ENCODE data around the gene ELMOD1. TPM values are rescaled to one million over a fixed set of nuclear protein-coding genes. Genes with fewer than 3 reads are reported as not detected.

ELMOD1 gene
- polyA plus RNA-seq, 3 donors, result 0.12 to 0.21 (median 0.21) TPM

GRCh38 chr11:107581147-107581546, 9.8 kb upstream of the ELMOD1 start:
- no peak for DNase-seq (ENCODE audit: low read depth in 3 of 3, low spot score in 2 of 3)

- DNase-seq (ENCODE audit: low read depth in 3 of 3, low spot score in 2 of 3), result no peak
Measured at GRCh38 chr11:107583629-107584195, 7.2 kb upstream of the ELMOD1 start.

GRCh38 chr11:107587306-107587979, 3.5 kb upstream of the ELMOD1 start:
- no peak for DNase-seq (ENCODE audit: low read depth in 3 of 3, low spot score in 2 of 3)

- no peak for DNase-seq (ENCODE audit: low read depth in 3 of 3, low spot score in 2 of 3)
Measured at GRCh38 chr11:107591378-107592230, 657 bp downstream of the ELMOD1 start.

- DNase-seq (ENCODE audit: low read depth in 3 of 3, low spot score in 2 of 3), result no peak
Measured at GRCh38 chr11:107592231-107592590, 1.3 kb downstream of the ELMOD1 start.

- no peak for DNase-seq (ENCODE audit: low read depth in 3 of 3, low spot score in 2 of 3)
Measured at GRCh38 chr11:107592813-107593212, 1.9 kb downstream of the ELMOD1 start.

- DNase-seq (ENCODE audit: low read depth in 3 of 3, low spot score in 2 of 3), result no peak
Measured at GRCh38 chr11:107593951-107594350, 3.0 kb downstream of the ELMOD1 start.

GRCh38 chr11:107594736-107595135, 3.8 kb downstream of the ELMOD1 start:
- no peak for DNase-seq (ENCODE audit: low read depth in 3 of 3, low spot score in 2 of 3)

- no peak for DNase-seq (ENCODE audit: low read depth in 3 of 3, low spot score in 2 of 3)
Measured at GRCh38 chr11:107598225-107599139, 7.5 kb downstream of the ELMOD1 start.

GRCh38 chr11:107605061-107606006, 14.4 kb downstream of the ELMOD1 start:
- no peak for DNase-seq (ENCODE audit: low read depth in 3 of 3, low spot score in 2 of 3)

GRCh38 chr11:107606141-107606540, 15.2 kb downstream of the ELMOD1 start:
- no peak for DNase-seq (ENCODE audit: low read depth in 3 of 3, low spot score in 2 of 3)

- no peak for DNase-seq (ENCODE audit: low read depth in 3 of 3, low spot score in 2 of 3)
Measured at GRCh38 chr11:107608809-107609208, 17.9 kb downstream of the ELMOD1 start.

GRCh38 chr11:107609400-107610218, 18.7 kb downstream of the ELMOD1 start:
- no peak for DNase-seq (ENCODE audit: low read depth in 3 of 3, low spot score in 2 of 3)

- DNase-seq (ENCODE audit: low read depth in 3 of 3, low spot score in 2 of 3), result no peak
Measured at GRCh38 chr11:107612445-107612844, 21.5 kb downstream of the ELMOD1 start.

GRCh38 chr11:107619926-107620325, 29.0 kb downstream of the ELMOD1 start:
- no peak for DNase-seq (ENCODE audit: low read depth in 3 of 3, low spot score in 2 of 3)

- no peak for DNase-seq (ENCODE audit: low read depth in 3 of 3, low spot score in 2 of 3)
Measured at GRCh38 chr11:107621081-107621480, 30.1 kb downstream of the ELMOD1 start.

GRCh38 chr11:107623183-107623582, 32.2 kb downstream of the ELMOD1 start:
- DNase-seq (ENCODE audit: low read depth in 3 of 3, low spot score in 2 of 3), result no peak

- DNase-seq (ENCODE audit: low read depth in 3 of 3, low spot score in 2 of 3), result no peak
Measured at GRCh38 chr11:107624983-107625684, 34.2 kb downstream of the ELMOD1 start.
